K562 (cell line): ENCODE results near the gene ERGIC1. TPM values are rescaled to one million over a fixed set of nuclear protein-coding genes. Genes with fewer than 3 reads are reported as not detected.

Experiments
- BHLHE40 ChIP-seq: IDR thresholded peaks from 2 replicates; pipeline ENCODE4 v1.6.1; 2011; ENCODE audit warnings: low read length, improper control_type of control experiment
- CBX5 ChIP-seq: IDR thresholded peaks from 2 replicates; pipeline ENCODE4 v1.6.1; 2014; ENCODE audit warnings: low read depth, borderline replicate concordance
- CHD4 ChIP-seq: fragments of 200-600 bp; sonication (generic); IDR thresholded peaks from 3 replicates; pipeline ENCODE4 v1.6.1; 2012; ENCODE audit warnings: low read depth, mild to moderate bottlenecking, mixed read lengths, low read length, inconsistent platforms; ENCODE audit not compliant: insufficient read depth, insufficient replicate concordance, poor library complexity, severe bottlenecking
- DDX20 ChIP-seq: fragments of 450-650 bp; IDR thresholded peaks from 2 replicates; pipeline ENCODE4 v1.6.1; 2016; ENCODE audit warnings: missing genetic modification characterization, low read depth, mild to moderate bottlenecking, missing compliant biosample characterization, moderate library complexity
- JUN ChIP-seq, 2 experiments: sonication (generic) in 1 of 2; formaldehyde crosslinking in 1 of 2; IDR thresholded peaks; 2 replicates each; pipeline versions ENCODE4 v1.6.1 to v1.8.0; 2012 to 2022; ENCODE audit warnings: borderline replicate concordance in 2 of 2, mild to moderate bottlenecking in 2 of 2, improper control_type of control experiment in 1 of 2, low read depth in 1 of 2, low read length in 1 of 2, missing genetic modification reagents in 1 of 2
- OTX1 ChIP-seq: fragments of 450-650 bp; formaldehyde crosslinking; IDR thresholded peaks from 2 replicates; pipeline ENCODE4 v1.4.0; 2022; ENCODE audit warnings: mild to moderate bottlenecking
- PHTF2 ChIP-seq: fragments of 250-450 bp; sonication (Bioruptor Pico); IDR thresholded peaks from 2 replicates; pipeline ENCODE4 v1.5.0; 2021; ENCODE audit warnings: mild to moderate bottlenecking
- RBM14 ChIP-seq: fragments of 200-400 bp; formaldehyde crosslinking; IDR thresholded peaks from 2 replicates; pipeline ENCODE4 v1.6.1; 2018; ENCODE audit warnings: low read depth, mild to moderate bottlenecking, low read length, moderate library complexity, borderline replicate concordance; ENCODE audit not compliant: insufficient read depth
- RNF2 ChIP-seq: sonication (generic); IDR thresholded peaks from 2 replicates; pipeline ENCODE4 v1.6.1; 2016
- SMARCB1 ChIP-seq: IDR thresholded peaks from 2 replicates; pipeline ENCODE4 v1.6.1; 2011; ENCODE audit warnings: improper control_type of control experiment, low read depth; ENCODE audit not compliant: insufficient read length
- STAT6 ChIP-seq: sonication (generic); formaldehyde crosslinking; IDR thresholded peaks from 2 replicates; pipeline ENCODE4 v1.8.1; 2023; ENCODE audit warnings: mild to moderate bottlenecking, missing genetic modification reagents
- TRIM28 ChIP-seq: fragments of 450-650 bp; IDR thresholded peaks from 2 replicates; pipeline ENCODE4 v1.6.1; 2017
- ZNF263 ChIP-seq: sonication (generic); formaldehyde crosslinking; IDR thresholded peaks from 2 replicates; pipeline ENCODE4 v1.8.0; 2022; ENCODE audit warnings: mild to moderate bottlenecking, missing genetic modification reagents, borderline replicate concordance
- ZNF431 ChIP-seq: sonication (generic); formaldehyde crosslinking; IDR thresholded peaks from 2 replicates; pipeline ENCODE4 v1.8.0; 2022; ENCODE audit warnings: mild to moderate bottlenecking, missing genetic modification reagents
- ZNF449 ChIP-seq: fragments of 250-450 bp; sonication (Bioruptor Pico); IDR thresholded peaks from 2 replicates; pipeline ENCODE4 v1.8.0; 2022; ENCODE audit warnings: moderate library complexity, mild to moderate bottlenecking, inconsistent platforms
- polyA plus RNA-seq, 8 experiments: library from polyadenylated mRNA; depleted of rRNA in 4 of 8; stranded (reverse) in 5 of 8; unstranded in 3 of 8; fragments of >200 nt; fragmentation: Nextera tagmentation in 2 of 8; fragmentation: Illumina TruSeq in 1 of 8; extraction: Ambion mirVana in 2 of 8; extraction: Trizol in 1 of 8; gene quantifications; 2 replicates each; pipeline versions ENCODE4 v1.2.1 to v1.2.3, GENCODE V29; 2011 to 2014; ENCODE audit warnings: inconsistent platforms in 1 of 8, missing spikeins in 1 of 8
- total RNA-seq, 7 experiments: library from RNA; depleted of rRNA in 6 of 7; stranded (reverse); fragments of >200 nt in 6 of 7; fragmentation: Illumina TruSeq in 2 of 7; extraction: Trizol in 2 of 7; gene quantifications; 2 replicates each; pipeline versions ENCODE4 v1.2.1 to v1.2.3, GENCODE V29; 2011 to 2021; ENCODE audit warnings: low replicate concordance in 1 of 7
- TF ChIP-seq, protein P1 (sequence below): sonication (generic); formaldehyde crosslinking; IDR thresholded peaks from 2 replicates; pipeline ENCODE4 v1.4.0; 2020; ENCODE audit warnings: mild to moderate bottlenecking, missing genetic modification reagents
- TF ChIP-seq, protein P2 (sequence below): fragments of 250-450 bp; sonication (Bioruptor Pico); IDR thresholded peaks from 2 replicates; pipeline ENCODE4 v1.5.1; 2021; ENCODE audit warnings: mild to moderate bottlenecking
- TF ChIP-seq, protein P3 (sequence below): fragments of 450-650 bp; IDR thresholded peaks from 2 replicates; pipeline ENCODE4 v1.6.1; 2016

Gene ERGIC1
- total and polyA plus RNA-seq, 9 of the 15 experiments (the other 6 are each of a cell fraction or from before 2014, with no cell fraction given), result 5.5 to 68.4 (median 36.4) TPM

- TF ChIP-seq BHLHE40 (no peak; the same call in 1 of the 2 replicates), CHD4 (no peak), PHTF2 (CRISPR knock-in tag) (no peak), ZNF263 (CRISPR knock-in tag) (no peak), JUN (IDR thresholded peaks at IDR 0.05; ENCODE audit: borderline replicate concordance, low read depth, low read length) (peak; percentile 95), JUN (CRISPR knock-in tag; IDR thresholded peaks at IDR 0.05; ENCODE audit: borderline replicate concordance) (peak; percentile 98; the same call in 1 of the 2 replicates), TRIM28 (no peak), CBX5 (no peak), ZNF449 (CRISPR knock-in tag) (peak; percentile 88; the same call in 1 of the 2 replicates), STAT6 (CRISPR knock-in tag) (0 out of 2 replicates have a peak, but pooled peaks have one; percentile 62), SMARCB1 (no peak), DDX20 (tag) (no peak), RBM14 (no peak), ZNF431 (CRISPR knock-in tag) (no peak), RNF2 (peak; percentile 84), OTX1 (no peak)
- TF ChIP-seq, protein P1, sequence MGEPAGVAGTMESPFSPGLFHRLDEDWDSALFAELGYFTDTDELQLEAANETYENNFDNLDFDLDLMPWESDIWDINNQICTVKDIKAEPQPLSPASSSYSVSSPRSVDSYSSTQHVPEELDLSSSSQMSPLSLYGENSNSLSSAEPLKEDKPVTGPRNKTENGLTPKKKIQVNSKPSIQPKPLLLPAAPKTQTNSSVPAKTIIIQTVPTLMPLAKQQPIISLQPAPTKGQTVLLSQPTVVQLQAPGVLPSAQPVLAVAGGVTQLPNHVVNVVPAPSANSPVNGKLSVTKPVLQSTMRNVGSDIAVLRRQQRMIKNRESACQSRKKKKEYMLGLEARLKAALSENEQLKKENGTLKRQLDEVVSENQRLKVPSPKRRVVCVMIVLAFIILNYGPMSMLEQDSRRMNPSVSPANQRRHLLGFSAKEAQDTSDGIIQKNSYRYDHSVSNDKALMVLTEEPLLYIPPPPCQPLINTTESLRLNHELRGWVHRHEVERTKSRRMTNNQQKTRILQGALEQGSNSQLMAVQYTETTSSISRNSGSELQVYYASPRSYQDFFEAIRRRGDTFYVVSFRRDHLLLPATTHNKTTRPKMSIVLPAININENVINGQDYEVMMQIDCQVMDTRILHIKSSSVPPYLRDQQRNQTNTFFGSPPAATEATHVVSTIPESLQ (CRISPR knock-in tag), result peak; percentile 68; the same call in 1 of the 2 replicates
- TF ChIP-seq, protein P2, sequence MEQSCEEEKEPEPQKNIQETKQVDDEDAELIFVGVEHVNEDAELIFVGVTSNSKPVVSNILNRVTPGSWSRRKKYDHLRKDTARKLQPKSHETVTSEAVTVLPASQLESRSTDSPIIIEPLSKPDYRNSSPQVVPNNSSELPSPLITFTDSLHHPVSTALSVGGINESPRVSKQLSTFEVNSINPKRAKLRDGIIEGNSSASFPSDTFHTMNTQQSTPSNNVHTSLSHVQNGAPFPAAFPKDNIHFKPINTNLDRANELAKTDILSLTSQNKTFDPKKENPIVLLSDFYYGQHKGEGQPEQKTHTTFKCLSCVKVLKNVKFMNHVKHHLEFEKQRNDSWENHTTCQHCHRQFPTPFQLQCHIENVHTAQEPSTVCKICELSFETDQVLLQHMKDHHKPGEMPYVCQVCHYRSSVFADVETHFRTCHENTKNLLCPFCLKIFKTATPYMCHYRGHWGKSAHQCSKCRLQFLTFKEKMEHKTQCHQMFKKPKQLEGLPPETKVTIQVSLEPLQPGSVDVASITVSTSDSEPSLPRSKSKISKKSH (CRISPR knock-in tag), result no peak
- TF ChIP-seq, protein P3, sequence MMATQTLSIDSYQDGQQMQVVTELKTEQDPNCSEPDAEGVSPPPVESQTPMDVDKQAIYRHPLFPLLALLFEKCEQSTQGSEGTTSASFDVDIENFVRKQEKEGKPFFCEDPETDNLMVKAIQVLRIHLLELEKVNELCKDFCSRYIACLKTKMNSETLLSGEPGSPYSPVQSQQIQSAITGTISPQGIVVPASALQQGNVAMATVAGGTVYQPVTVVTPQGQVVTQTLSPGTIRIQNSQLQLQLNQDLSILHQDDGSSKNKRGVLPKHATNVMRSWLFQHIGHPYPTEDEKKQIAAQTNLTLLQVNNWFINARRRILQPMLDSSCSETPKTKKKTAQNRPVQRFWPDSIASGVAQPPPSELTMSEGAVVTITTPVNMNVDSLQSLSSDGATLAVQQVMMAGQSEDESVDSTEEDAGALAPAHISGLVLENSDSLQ, result peak; percentile 89
Observed at GRCh38 chr5:172901012-172901780, 67.1 kb downstream of the ERGIC1 start (continued).
